Body of pancreas (tissue), 4 donors: Measurements from ENCODE around the gene OR10A5.
"Not testable (repeated sequence)": the region's sequence is repeated elsewhere in the genome, so short reads cannot be mapped to it uniquely, and the experiment has no call there.

Experiments used
- POLR2A ChIP-seq, 3 donors: fragments of 450-650 bp; IDR thresholded peaks; one replicate each; pipeline ENCODE4 v1.6.1; 2016; ENCODE audit warnings: antibody characterized with exemption in 3 of 3, mild to moderate bottlenecking in 2 of 3
- TF ChIP-seq, protein P1 (sequence below), 7 experiments: fragments of 450-650 bp in 4 of 7; fragments of 200-600 bp in 3 of 7; sonication (generic) in 3 of 7; IDR thresholded peaks; one replicate each; pipeline ENCODE4 v1.5.1; 2016 to 2019; ENCODE audit warnings: antibody characterized with exemption in 7 of 7

GRCh38 chr11:6854801-6855200 lies 9.3 kb downstream of the OR10A5 start:
- TF ChIP-seq, protein P1, sequence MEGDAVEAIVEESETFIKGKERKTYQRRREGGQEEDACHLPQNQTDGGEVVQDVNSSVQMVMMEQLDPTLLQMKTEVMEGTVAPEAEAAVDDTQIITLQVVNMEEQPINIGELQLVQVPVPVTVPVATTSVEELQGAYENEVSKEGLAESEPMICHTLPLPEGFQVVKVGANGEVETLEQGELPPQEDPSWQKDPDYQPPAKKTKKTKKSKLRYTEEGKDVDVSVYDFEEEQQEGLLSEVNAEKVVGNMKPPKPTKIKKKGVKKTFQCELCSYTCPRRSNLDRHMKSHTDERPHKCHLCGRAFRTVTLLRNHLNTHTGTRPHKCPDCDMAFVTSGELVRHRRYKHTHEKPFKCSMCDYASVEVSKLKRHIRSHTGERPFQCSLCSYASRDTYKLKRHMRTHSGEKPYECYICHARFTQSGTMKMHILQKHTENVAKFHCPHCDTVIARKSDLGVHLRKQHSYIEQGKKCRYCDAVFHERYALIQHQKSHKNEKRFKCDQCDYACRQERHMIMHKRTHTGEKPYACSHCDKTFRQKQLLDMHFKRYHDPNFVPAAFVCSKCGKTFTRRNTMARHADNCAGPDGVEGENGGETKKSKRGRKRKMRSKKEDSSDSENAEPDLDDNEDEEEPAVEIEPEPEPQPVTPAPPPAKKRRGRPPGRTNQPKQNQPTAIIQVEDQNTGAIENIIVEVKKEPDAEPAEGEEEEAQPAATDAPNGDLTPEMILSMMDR (IDR thresholded peaks at IDR 0.05), result not testable (repeated sequence)
- TF ChIP-seq POLR2A (IDR thresholded peaks at IDR 0.05), result not testable (repeated sequence)
